ENCODE data around the gene SCGN. TPM values are rescaled to one million over a fixed set of nuclear protein-coding genes. Genes with fewer than 3 reads are reported as not detected.

SCGN gene
- total RNA-seq, 1 donor from 2014 or later = 1.6 TPM

GRCh38 chr6:25698631-25699030 is 46.6 kb downstream of the SCGN start:
- Histone ChIP-seq H3K4me3 (no peak overlapping the region), H3K27me3 (ENCODE audit: low read depth) (peaks cover 21% of the 10 kb centered on the region), H3K9me3 (replicated peaks) (no peaks in the 10 kb centered on the region), H3K36me3 (no peaks in the 10 kb centered on the region), H3K27ac (replicated peaks) (no peak overlapping the region), H3K4me1 (no peaks in the 10 kb centered on the region)
- DNase-seq = no peak
- TF ChIP-seq, protein P1, sequence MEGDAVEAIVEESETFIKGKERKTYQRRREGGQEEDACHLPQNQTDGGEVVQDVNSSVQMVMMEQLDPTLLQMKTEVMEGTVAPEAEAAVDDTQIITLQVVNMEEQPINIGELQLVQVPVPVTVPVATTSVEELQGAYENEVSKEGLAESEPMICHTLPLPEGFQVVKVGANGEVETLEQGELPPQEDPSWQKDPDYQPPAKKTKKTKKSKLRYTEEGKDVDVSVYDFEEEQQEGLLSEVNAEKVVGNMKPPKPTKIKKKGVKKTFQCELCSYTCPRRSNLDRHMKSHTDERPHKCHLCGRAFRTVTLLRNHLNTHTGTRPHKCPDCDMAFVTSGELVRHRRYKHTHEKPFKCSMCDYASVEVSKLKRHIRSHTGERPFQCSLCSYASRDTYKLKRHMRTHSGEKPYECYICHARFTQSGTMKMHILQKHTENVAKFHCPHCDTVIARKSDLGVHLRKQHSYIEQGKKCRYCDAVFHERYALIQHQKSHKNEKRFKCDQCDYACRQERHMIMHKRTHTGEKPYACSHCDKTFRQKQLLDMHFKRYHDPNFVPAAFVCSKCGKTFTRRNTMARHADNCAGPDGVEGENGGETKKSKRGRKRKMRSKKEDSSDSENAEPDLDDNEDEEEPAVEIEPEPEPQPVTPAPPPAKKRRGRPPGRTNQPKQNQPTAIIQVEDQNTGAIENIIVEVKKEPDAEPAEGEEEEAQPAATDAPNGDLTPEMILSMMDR (IDR thresholded peaks at IDR 0.05; ENCODE audit: borderline replicate concordance) = no peak
- intact Hi-C loops (cut with micrococcal nuclease) = no loop called here

DNA sequence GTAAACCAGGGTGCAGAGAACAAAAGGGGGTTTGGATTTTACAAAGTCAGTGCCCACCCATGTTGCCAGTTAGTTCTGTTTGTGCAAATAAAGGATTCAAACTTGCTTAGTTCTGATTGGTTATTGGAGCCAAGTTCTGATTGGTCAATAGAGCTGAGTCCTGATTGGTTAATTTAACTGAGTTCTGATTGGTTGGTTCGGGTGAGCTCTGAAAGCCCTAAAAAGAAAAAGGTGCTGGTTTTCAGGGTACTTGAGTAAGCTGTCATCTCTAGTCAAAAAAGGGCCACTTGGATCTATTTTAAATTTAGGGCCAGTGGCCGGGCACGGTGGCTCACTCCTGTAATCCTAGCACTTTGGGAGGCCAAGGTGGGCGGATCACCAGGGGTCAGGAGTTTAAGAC is 47.6 kb downstream of the SCGN start:
- no peaks in the 10 kb centered on the region for H3K9me3 ChIP-seq (replicated peaks)
- no peaks in the 10 kb centered on the region for H3K4me1 ChIP-seq
- H3K4me3 ChIP-seq = no peak overlapping the region
- no peaks in the 10 kb centered on the region for H3K36me3 ChIP-seq
- intact Hi-C loops (cut with micrococcal nuclease) = no loop called here
- no peak for DNase-seq
- H3K27me3 ChIP-seq (ENCODE audit: low read depth) = peaks cover 25% of the 10 kb centered on the region
- no peak overlapping the region for H3K27ac ChIP-seq (replicated peaks)
- TF ChIP-seq, protein P1 (IDR thresholded peaks at IDR 0.05; ENCODE audit: borderline replicate concordance) = no peak

DNA sequence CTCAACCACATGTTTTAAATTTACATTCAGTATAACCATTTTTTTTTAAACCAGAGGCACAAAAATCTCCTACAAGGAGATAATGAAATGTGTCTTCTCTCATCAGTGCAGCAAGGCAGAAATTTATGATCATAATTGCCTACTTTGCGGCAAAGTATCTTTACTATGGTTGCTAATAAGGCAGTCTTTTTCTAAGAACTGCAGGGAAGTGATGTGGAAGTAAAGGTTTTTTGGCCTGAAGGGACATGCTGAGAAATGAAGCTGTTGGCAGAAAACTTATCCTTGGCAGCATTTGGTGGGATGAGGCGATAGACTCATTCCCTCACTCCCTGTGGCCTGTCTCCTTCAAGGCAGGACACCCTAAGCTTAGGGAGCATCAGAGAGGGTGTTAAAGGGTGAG is 48.7 kb downstream of the SCGN start:
- no peaks in the 10 kb centered on the region for H3K4me1 ChIP-seq
- intact Hi-C loops (cut with micrococcal nuclease) = no loop called here
- H3K27me3 ChIP-seq (ENCODE audit: low read depth) = peaks cover 19% of the 10 kb centered on the region
- TF ChIP-seq, protein P1 (IDR thresholded peaks at IDR 0.05; ENCODE audit: borderline replicate concordance) = no peak
- no peak overlapping the region for H3K27ac ChIP-seq (replicated peaks)
- no peaks in the 10 kb centered on the region for H3K9me3 ChIP-seq (replicated peaks)
- no peaks in the 10 kb centered on the region for H3K36me3 ChIP-seq
- no peak for DNase-seq
- no peak overlapping the region for H3K4me3 ChIP-seq

- intact Hi-C loops (cut with micrococcal nuclease) = no loop called here
- Histone ChIP-seq H3K4me3 (no peak overlapping the region), H3K9me3 (replicated peaks) (no peaks in the 10 kb centered on the region), H3K27me3 (ENCODE audit: low read depth) (peaks cover 12% of the 10 kb centered on the region), H3K36me3 (no peaks in the 10 kb centered on the region), H3K4me1 (no peaks in the 10 kb centered on the region), H3K27ac (replicated peaks) (no peak overlapping the region)
- TF ChIP-seq, protein P1 (IDR thresholded peaks at IDR 0.05; ENCODE audit: borderline replicate concordance) = no peak
- DNase-seq = no peak
Measured at GRCh38 chr6:25701807-25702206, 49.8 kb downstream of the SCGN start.

DNA sequence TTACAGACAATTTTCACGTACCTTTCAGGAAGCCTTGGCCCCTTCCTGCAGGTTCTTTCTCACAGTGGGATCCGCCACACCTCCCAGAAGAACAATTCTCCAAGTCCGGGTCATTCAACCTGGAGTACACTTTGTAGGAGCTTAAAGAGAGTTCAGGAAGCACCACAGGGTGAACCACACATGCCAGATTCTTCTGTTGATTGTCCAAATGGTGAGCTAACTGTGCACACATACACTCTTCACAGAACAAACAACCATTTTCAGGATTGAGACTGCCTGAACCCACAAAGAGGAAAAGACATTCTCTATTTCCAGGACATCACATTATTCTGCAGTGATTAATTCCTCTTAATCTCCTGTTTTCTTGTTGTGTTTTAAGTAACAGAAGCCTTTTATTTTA is 51.0 kb downstream of the SCGN start:
- no peaks in the 10 kb centered on the region for H3K9me3 ChIP-seq (replicated peaks)
- peaks cover 10% of the 10 kb centered on the region for H3K27me3 ChIP-seq (ENCODE audit: low read depth)
- DNase-seq = no peak
- no peak overlapping the region for H3K4me3 ChIP-seq
- TF ChIP-seq, protein P1 (IDR thresholded peaks at IDR 0.05; ENCODE audit: borderline replicate concordance) = no peak
- no peak overlapping the region for H3K27ac ChIP-seq (replicated peaks)
- H3K36me3 ChIP-seq = no peaks in the 10 kb centered on the region
- H3K4me1 ChIP-seq = no peaks in the 10 kb centered on the region
- intact Hi-C loops (cut with micrococcal nuclease) = no loop called here

DNA sequence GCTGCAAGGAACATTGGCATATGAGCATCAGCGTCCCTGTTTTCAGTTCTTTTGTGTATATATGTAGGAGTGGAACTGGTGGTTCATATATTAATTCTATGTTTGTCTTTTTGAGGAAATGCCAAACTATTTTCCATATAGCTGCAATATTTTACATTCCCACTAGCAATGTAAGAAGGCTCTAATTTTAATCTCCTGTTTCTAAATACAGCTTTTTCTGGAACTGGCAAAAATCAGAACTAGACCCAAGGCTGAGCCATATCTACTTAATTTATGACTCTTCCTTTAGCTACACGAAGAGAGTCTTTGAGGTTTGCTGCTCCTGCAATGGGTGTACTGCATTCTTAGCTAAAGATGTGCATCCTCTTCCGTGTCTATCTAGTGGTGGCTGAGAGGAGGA is 52.0 kb downstream of the SCGN start:
- Histone ChIP-seq H3K27me3 (ENCODE audit: low read depth) (peaks cover 10% of the 10 kb centered on the region), H3K36me3 (no peaks in the 10 kb centered on the region), H3K9me3 (replicated peaks) (no peaks in the 10 kb centered on the region), H3K4me1 (no peaks in the 10 kb centered on the region), H3K27ac (replicated peaks) (no peak overlapping the region), H3K4me3 (no peak overlapping the region)
- TF ChIP-seq, protein P1 (IDR thresholded peaks at IDR 0.05; ENCODE audit: borderline replicate concordance) = no peak
- intact Hi-C loops (cut with micrococcal nuclease) = no loop called here
- DNase-seq = no peak

All from left ventricle myocardium inferior (tissue), 1 donor.